Type B pancreatic cell (in vitro differentiated cells): ENCODE data around the gene SLC9A7. TPM values are rescaled to one million over a fixed set of nuclear protein-coding genes. Genes with fewer than 3 reads are reported as not detected.

ENCODE experiments used
- DNase-seq: peaks from one replicate; pipeline ENCODE4 v3.0.0; 2021; ENCODE audit warnings: mixed read lengths; ENCODE audit not compliant: unreplicated experiment; ENCODE audit errors: extremely low spot score
- H3K27ac Mint-ChIP-seq: 2 replicates; pipeline ENCODE4 v1.8.0; 2021; ENCODE audit warnings: mild to moderate bottlenecking, mixed read lengths
- H3K27me3 Mint-ChIP-seq: 2 replicates; pipeline ENCODE4 v1.8.0; 2021; ENCODE audit warnings: mixed read lengths
- H3K36me3 Mint-ChIP-seq: 2 replicates; pipeline ENCODE4 v1.8.0; 2021; ENCODE audit warnings: mixed read lengths
- H3K4me1 Mint-ChIP-seq: one replicate; pipeline ENCODE4 v1.8.0; 2021; ENCODE audit warnings: mixed read lengths; ENCODE audit not compliant: unreplicated experiment
- H3K4me3 Mint-ChIP-seq: 2 replicates; pipeline ENCODE4 v1.8.0; 2021; ENCODE audit warnings: mild to moderate bottlenecking, mixed read lengths
- H3K9me3 Mint-ChIP-seq: 2 replicates; pipeline ENCODE4 v1.8.0; 2021; ENCODE audit warnings: mixed read lengths
- CTCF ChIP-seq: fragments of 200-600 bp; sonication (generic); conservative IDR thresholded peaks from 2 replicates; pipeline ENCODE4 v1.5.0; 2021; ENCODE audit warnings: antibody characterized with exemption, mild to moderate bottlenecking
- total RNA-seq: library from RNA; stranded (reverse); gene quantifications from 2 replicates; pipeline ENCODE4 v1.2.1, GENCODE V29; 2021; ENCODE audit warnings: low replicate concordance

The SLC9A7 gene
- total RNA-seq, 1 donor from 2014 or later: 7.5 TPM

DNA sequence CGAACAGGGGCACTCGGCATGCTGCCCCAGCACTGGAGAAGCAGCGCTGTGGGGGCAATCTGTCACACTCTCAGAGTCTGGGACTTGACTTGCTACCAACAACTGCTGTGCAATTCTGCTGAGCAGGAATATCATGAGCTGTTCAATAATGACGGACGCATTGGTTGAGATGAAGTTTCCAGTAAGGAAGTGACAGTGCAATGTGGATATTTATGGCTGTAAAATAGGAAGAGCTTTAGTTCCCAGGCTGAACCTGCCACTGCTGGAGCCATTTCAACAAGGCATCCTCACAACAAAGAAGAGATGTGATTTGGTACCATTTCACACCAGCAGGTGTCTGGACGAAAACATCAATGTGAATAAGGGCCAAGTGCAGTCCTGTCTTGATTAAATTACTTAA lies 161.1 kb downstream of the SLC9A7 start:
- Mint-ChIP-seq H3K4me3 (no peak overlapping the region), H3K27me3 (no peaks in the 10 kb centered on the region), H3K9me3 (no peaks in the 10 kb centered on the region), H3K4me1 (no peaks in the 10 kb centered on the region), H3K36me3 (peaks cover under 1% of the 10 kb centered on the region), H3K27ac (no peak overlapping the region)
- DNase-seq: no peak
- TF ChIP-seq CTCF: no peak

DNA sequence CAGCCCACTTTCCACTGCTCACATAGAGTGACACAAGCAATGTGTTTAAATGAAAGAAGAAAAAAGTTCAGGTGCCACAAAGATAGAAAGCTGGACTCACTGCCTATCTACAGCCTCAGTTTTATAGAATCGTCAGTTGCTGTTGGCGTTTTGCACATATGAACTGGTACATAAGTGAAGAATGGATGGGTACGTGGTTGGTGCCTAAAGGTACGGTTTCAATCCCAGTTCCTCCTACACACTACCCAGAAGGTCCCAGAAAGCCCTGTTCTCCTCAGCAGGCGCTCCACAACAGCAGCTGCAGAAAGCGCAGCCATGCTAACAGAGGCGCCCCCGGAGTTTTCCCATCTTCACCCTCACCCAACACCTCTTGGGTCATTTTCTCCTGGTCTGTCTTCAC lies 161.7 kb downstream of the SLC9A7 start:
- no peaks in the 10 kb centered on the region for H3K9me3 Mint-ChIP-seq
- H3K27me3 Mint-ChIP-seq: no peaks in the 10 kb centered on the region
- no peak overlapping the region for H3K4me3 Mint-ChIP-seq
- no peaks in the 10 kb centered on the region for H3K36me3 Mint-ChIP-seq
- H3K4me1 Mint-ChIP-seq: no peaks in the 10 kb centered on the region
- TF ChIP-seq CTCF: no peak
- H3K27ac Mint-ChIP-seq: no peak overlapping the region
- no peak for DNase-seq

GRCh38 chrX:46595084-46595483 lies 163.8 kb downstream of the SLC9A7 start:
- DNase-seq: no peak
- no peak overlapping the region for H3K4me3 Mint-ChIP-seq
- H3K9me3 Mint-ChIP-seq: no peaks in the 10 kb centered on the region
- no peak overlapping the region for H3K27ac Mint-ChIP-seq
- TF ChIP-seq CTCF: no peak
- H3K4me1 Mint-ChIP-seq: no peaks in the 10 kb centered on the region
- H3K27me3 Mint-ChIP-seq: no peaks in the 10 kb centered on the region
- peaks cover 3% of the 10 kb centered on the region for H3K36me3 Mint-ChIP-seq

DNA sequence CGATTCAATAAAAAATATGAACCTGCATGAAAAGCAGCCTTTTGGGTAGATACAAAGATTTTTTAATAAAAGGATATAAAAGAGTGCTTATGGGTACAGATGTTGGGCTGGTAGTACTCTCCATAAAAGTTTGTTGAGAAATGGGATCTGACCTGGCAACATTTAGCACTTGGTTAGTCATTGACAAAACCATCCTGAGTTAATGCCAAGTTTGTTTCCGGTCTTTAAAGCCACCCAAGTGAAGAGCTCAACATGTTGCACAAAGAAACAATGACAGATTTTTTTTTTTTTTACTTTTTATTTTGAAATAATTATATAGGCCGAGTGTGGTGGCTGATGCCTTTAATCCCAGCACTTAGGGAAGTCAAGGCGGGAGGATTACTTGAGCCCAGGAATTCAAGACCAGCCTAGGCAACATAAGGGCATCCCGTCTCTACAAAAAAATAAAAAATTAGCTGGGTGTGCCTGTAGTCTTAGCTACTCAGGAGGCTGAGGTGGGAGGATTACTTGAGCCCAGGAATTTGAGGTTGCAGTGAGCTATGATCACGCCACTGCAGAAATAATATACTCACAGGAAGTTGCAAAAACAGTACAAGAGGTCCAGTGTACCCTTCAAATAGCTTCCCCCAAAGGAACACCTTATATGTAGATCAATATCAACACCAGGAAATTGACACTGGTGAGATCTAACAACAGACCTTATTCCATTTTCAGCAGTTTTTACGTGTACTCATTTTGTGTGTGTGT lies 168.8 kb downstream of the SLC9A7 start:
- Mint-ChIP-seq H3K27ac (no peak overlapping the region), H3K9me3 (no peaks in the 10 kb centered on the region), H3K27me3 (no peaks in the 10 kb centered on the region), H3K36me3 (peaks cover 3% of the 10 kb centered on the region), H3K4me3 (no peak overlapping the region), H3K4me1 (peaks cover 9% of the 10 kb centered on the region)
- DNase-seq: no peak
- no peak for TF ChIP-seq CTCF

DNA sequence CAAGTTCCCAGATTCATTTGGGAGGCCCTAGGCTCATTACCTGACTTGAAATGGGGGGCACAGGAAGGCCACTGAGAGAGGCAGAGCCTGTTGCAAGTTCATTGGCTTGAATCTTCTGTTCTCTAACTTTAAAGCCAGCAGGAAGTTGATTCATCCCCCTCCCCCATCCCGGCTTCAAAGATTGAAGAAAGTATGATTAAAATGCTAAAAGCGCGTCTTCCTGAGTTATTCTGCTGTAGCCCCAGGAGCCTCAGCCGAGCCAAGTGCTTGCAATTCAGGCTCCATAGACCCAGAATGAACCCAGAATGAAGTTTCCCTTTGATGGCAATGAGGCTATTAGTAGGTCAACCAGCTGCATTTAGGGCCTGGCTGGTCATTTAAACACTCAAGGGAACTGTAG lies 170.7 kb downstream of the SLC9A7 start:
- H3K4me3 Mint-ChIP-seq: no peak overlapping the region
- TF ChIP-seq CTCF: no peak
- H3K27ac Mint-ChIP-seq: no peak overlapping the region
- no peaks in the 10 kb centered on the region for H3K9me3 Mint-ChIP-seq
- no peaks in the 10 kb centered on the region for H3K27me3 Mint-ChIP-seq
- DNase-seq: no peak
- peaks cover 3% of the 10 kb centered on the region for H3K36me3 Mint-ChIP-seq
- H3K4me1 Mint-ChIP-seq: peaks cover 18% of the 10 kb centered on the region

DNA sequence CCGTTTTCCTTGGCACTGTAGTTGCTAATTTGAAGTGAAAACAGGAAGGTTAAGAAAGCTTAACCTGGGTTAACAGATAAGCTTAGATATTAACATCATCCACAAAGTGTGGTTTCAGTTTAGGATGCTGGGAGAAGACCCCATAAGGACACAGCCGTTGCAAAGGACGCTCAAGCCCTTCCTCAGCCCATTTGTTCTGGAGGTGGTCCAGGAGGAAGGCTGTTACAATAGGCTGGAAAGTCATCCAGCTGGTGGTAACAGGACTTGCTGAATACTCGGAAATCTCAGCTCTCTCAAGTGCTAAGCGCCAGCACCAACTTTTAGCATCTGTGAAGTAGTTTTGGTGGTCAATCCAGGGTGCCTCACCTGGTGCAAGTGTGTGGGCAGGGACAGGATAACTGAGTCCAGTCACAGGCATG lies 171.2 kb downstream of the SLC9A7 start:
- H3K4me1 Mint-ChIP-seq: peaks cover 19% of the 10 kb centered on the region
- no peaks in the 10 kb centered on the region for H3K9me3 Mint-ChIP-seq
- DNase-seq: no peak
- TF ChIP-seq CTCF: no peak
- H3K27me3 Mint-ChIP-seq: no peaks in the 10 kb centered on the region
- H3K4me3 Mint-ChIP-seq: no peak overlapping the region
- peaks cover 3% of the 10 kb centered on the region for H3K36me3 Mint-ChIP-seq
- H3K27ac Mint-ChIP-seq: no peak overlapping the region
